GM21423 (cell line): ENCODE data around the gene ANKRD62.

Source experiments
- ATAC-seq: cut with Tn5 transposase; IDR thresholded peaks from one replicate; pipeline ENCODE4 v1.9.1; 2021; ENCODE audit warnings: mild to moderate bottlenecking, moderate library complexity; ENCODE audit not compliant: unreplicated experiment

The ANKRD62 gene

GRCh38 chr18:12165038-12165768 lies 71.6 kb downstream of the ANKRD62 start:
- ATAC-seq: no peak
